Stimulated activated naive B cell treated with anti-CD40 and anti-IgM and Interleukin-4, amounts not matched to agents 10 μg/mL and 1 μg/mL and 100 μg/mL, for 72 hours (primary cell): ENCODE measurements around the gene PLCL1.
A peak's percentile ranks its signal among the peaks of the same experiment; 100 is the strongest.

Experiments used
- ATAC-seq, 2 donors: fragments of 150-1000 bp; cut with Tn5 transposase; replicated peaks; 2 replicates each; pipeline ENCODE4 v1.10.0; 2021; ENCODE audit warnings: moderate library complexity in 1 of 2
- DNase-seq: peaks from one replicate; pipeline ENCODE4 v3.0.0; 2021
- H3K27ac Mint-ChIP-seq: one replicate; pipeline ENCODE4 v1.8.0; 2022; ENCODE audit warnings: mild to moderate bottlenecking, mixed read lengths
- H3K27me3 Mint-ChIP-seq, 2 donors: one replicate each; pipeline ENCODE4 v1.8.0; 2022; ENCODE audit warnings: mixed read lengths in 2 of 2
- H3K36me3 Mint-ChIP-seq, 2 donors: one replicate each; pipeline ENCODE4 v1.8.0; 2022; ENCODE audit warnings: mixed read lengths in 2 of 2, mild to moderate bottlenecking in 1 of 2
- H3K4me1 Mint-ChIP-seq, 2 donors: one replicate each; pipeline ENCODE4 v1.8.0; 2022; ENCODE audit warnings: mixed read lengths in 2 of 2, mild to moderate bottlenecking in 1 of 2
- H3K4me3 Mint-ChIP-seq, 2 donors: one replicate each; pipeline ENCODE4 v1.8.0; 2022; ENCODE audit warnings: mild to moderate bottlenecking in 2 of 2, mixed read lengths in 2 of 2, moderate library complexity in 1 of 2
- H3K9me3 Mint-ChIP-seq, 2 donors: one replicate each; pipeline ENCODE4 v1.8.0; 2022; ENCODE audit warnings: mixed read lengths in 2 of 2, mild to moderate bottlenecking in 1 of 2

The PLCL1 gene

DNA sequence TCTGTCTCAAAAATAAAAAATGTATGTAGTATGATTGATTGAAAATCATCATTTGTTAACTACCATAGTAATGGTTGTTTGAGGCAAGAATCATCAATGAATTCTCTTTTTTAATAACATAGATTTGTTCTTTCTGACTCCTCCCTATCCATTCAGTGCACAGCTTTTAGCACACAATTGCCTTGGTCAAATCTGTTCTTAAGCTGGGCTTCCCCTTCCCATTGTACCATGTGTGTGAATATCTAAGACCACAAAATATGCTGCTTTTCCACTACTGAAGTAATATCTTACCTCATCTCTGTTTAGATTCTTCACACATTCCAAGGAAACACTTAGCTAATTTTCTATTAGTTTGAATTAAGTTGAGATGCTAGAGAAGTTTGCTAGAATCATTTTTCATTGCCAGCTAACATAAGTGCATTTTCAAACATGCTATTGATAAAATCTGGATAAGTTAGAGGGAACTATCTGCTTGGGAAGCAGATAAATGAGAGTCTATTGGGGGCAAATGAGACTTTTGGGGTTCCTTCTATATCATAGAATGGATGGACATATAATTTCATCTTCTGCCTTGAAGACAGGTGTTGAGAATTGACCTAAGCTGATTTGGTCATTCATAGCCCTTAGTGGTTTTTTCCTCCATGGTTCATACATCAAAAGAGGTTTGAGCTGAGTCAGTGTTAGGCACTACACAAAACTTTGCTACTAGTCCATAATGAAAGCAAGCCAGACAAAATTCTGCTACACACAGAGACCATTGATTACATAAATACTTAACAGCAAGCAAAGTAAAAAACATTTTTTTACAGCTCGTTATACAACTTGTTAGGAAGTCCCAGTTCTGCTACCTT, 231.9 kb downstream of the PLCL1 start:
- Mint-ChIP-seq H3K27ac (no peak overlapping the region), H3K9me3 (no peaks in the 10 kb centered on the region), H3K27me3 (no peaks in the 10 kb centered on the region), H3K4me1 (no peaks in the 10 kb centered on the region), H3K4me3 (no peak overlapping the region), H3K36me3 (no peaks in the 10 kb centered on the region)
- DNase-seq (no peak), ATAC-seq (no peak)

- Mint-ChIP-seq H3K27me3 (peaks cover 0 to 3% of the 10 kb centered on the region in 2 donors), H3K4me1 (no peaks in the 10 kb centered on the region), H3K4me3 (no peak overlapping the region), H3K9me3 (no peaks in the 10 kb centered on the region), H3K27ac (no peak overlapping the region), H3K36me3 (no peaks in the 10 kb centered on the region)
- DNase-seq (no peak), ATAC-seq (no peak)
These were observed 236.4 kb downstream of the PLCL1 start for GRCh38 chr2:198040835-198041234.

GRCh38 chr2:198042189-198042588, 237.8 kb downstream of the PLCL1 start:
- Mint-ChIP-seq H3K4me1 (no peaks in the 10 kb centered on the region), H3K27me3 (peaks cover 0 to 3% of the 10 kb centered on the region in 2 donors), H3K9me3 (no peaks in the 10 kb centered on the region), H3K4me3 (no peak overlapping the region), H3K36me3 (no peaks in the 10 kb centered on the region), H3K27ac (no peak overlapping the region)
- ATAC-seq (no peak), DNase-seq (no peak)

DNA sequence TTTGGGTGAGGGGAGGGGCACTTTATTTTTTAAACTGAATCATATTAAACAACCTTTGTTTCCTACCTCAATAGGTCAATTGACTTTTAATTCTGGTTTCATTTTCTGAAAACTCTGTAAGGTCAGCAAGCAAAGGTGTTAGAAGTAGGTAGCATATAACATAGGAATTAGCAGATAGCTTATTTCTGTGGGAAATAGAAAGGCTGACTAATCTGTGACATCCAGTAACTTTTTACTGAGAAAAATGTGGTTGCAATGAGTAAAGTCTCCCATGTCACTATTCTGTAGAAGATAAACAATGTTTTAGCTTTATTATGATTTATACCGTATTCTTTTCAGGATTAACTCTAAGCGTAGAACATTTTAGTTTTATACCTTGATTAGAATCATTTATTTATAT, 240.4 kb downstream of the PLCL1 start:
- H3K36me3 Mint-ChIP-seq = no peaks in the 10 kb centered on the region
- ATAC-seq = no peak
- no peak for DNase-seq
- H3K27me3 Mint-ChIP-seq = peaks cover 0 to 3% of the 10 kb centered on the region in 2 donors
- no peak overlapping the region for H3K27ac Mint-ChIP-seq
- H3K4me3 Mint-ChIP-seq = no peak overlapping the region
- H3K4me1 Mint-ChIP-seq = no peaks in the 10 kb centered on the region
- H3K9me3 Mint-ChIP-seq = no peaks in the 10 kb centered on the region

- DNase-seq = no peak
- Mint-ChIP-seq H3K27ac (no peak overlapping the region), H3K27me3 (peaks cover 0 to 3% of the 10 kb centered on the region in 2 donors), H3K36me3 (no peaks in the 10 kb centered on the region), H3K4me3 (no peak overlapping the region), H3K9me3 (no peaks in the 10 kb centered on the region), H3K4me1 (no peaks in the 10 kb centered on the region)
- ATAC-seq = no peak
These were observed 240.8 kb downstream of the PLCL1 start for GRCh38 chr2:198045227-198045626.

DNA sequence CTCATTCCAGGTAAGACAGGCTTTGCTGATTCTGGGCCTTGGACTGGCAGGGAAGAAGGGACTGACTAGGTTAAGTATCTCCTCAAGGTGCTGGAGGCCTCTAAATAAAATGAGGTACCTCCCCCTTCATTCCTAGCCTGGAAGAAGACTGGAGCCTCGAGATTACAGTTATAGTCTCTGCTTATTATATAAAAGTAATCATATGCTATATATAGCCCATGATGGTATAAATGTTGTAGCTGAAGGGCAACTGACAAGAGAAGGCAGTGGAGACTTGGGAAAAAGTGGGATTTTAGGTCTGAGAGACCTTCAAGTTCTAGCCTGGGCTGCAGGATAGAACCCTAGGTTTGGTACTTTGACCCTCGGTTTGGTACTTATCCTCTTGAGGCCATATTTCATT, 248.3 kb downstream of the PLCL1 start:
- Mint-ChIP-seq H3K36me3 (no peaks in the 10 kb centered on the region), H3K4me3 (no peak overlapping the region), H3K27me3 (peaks cover 0 to 11% of the 10 kb centered on the region in 2 donors), H3K4me1 (no peaks in the 10 kb centered on the region), H3K27ac (no peak overlapping the region), H3K9me3 (peaks cover 0 to 1% of the 10 kb centered on the region in 2 donors)
- ATAC-seq (no peak), DNase-seq (no peak)

GRCh38 chr2:198053148-198053547, 248.8 kb downstream of the PLCL1 start:
- Mint-ChIP-seq H3K4me3 (no peak overlapping the region), H3K36me3 (no peaks in the 10 kb centered on the region), H3K27ac (no peak overlapping the region), H3K4me1 (no peaks in the 10 kb centered on the region), H3K27me3 (peaks cover 0 to 11% of the 10 kb centered on the region in 2 donors), H3K9me3 (peaks cover 0 to 1% of the 10 kb centered on the region in 2 donors)
- no peak for DNase-seq
- no peak for ATAC-seq

DNA sequence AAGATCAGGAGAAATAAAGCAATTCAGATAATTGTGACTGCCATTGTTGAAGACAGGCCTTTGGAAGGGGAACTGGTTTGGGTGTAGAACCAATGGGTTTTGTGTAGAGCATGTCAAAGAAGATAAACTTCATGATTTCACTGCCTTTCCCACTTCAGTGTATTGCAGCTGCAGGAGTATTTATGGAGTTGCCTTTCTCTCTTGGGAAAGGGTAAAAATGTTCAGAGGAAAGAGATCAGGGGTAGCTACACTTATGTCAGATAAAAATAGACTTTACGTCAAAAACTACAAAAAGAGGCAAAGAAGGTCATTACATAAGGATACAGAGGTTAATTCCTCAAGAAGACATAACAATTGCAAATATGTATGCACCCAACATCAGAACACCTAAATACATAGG, 249.4 kb downstream of the PLCL1 start:
- DNase-seq (no peak), ATAC-seq (no peak)
- H3K4me3 Mint-ChIP-seq = no peak overlapping the region
- no peak overlapping the region for H3K27ac Mint-ChIP-seq
- H3K27me3 Mint-ChIP-seq = peaks cover 0 to 11% of the 10 kb centered on the region in 2 donors
- H3K36me3 Mint-ChIP-seq = no peaks in the 10 kb centered on the region
- peaks cover 0 to 1% of the 10 kb centered on the region in 2 donors for H3K9me3 Mint-ChIP-seq
- H3K4me1 Mint-ChIP-seq = no peaks in the 10 kb centered on the region

DNA sequence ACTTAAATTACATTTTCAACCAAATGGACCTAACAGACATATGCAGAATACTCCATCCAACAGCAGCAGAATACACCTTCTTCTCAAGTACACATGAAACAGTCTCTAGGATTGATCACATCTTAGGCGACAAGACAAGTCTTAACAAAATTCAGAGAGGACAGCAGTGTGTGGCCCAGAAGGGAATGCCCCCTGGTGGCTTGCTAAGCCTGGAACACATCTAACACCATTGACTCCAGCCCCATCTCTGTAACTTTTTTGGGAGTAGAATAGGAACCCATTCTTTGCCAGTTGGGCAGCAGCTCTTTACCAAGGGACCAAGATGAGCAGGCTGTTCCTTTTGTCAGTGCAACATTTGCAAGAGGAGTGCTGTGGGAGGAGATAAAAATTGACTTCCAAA, 249.9 kb downstream of the PLCL1 start:
- Mint-ChIP-seq H3K27me3 (peaks cover 0 to 11% of the 10 kb centered on the region in 2 donors), H3K36me3 (no peaks in the 10 kb centered on the region), H3K4me3 (no peak overlapping the region), H3K27ac (no peak overlapping the region), H3K9me3 (peaks cover 0 to 1% of the 10 kb centered on the region in 2 donors), H3K4me1 (no peaks in the 10 kb centered on the region)
- ATAC-seq (peak; percentile 51 to 57), DNase-seq (no peak)

GRCh38 chr2:198055716-198056115, 251.3 kb downstream of the PLCL1 start:
- DNase-seq (no peak), ATAC-seq (no peak)
- Mint-ChIP-seq H3K27me3 (peaks cover 0 to 11% of the 10 kb centered on the region in 2 donors), H3K36me3 (no peaks in the 10 kb centered on the region), H3K4me1 (no peaks in the 10 kb centered on the region), H3K9me3 (peaks cover 0 to 1% of the 10 kb centered on the region in 2 donors), H3K4me3 (no peak overlapping the region), H3K27ac (no peak overlapping the region)

DNA sequence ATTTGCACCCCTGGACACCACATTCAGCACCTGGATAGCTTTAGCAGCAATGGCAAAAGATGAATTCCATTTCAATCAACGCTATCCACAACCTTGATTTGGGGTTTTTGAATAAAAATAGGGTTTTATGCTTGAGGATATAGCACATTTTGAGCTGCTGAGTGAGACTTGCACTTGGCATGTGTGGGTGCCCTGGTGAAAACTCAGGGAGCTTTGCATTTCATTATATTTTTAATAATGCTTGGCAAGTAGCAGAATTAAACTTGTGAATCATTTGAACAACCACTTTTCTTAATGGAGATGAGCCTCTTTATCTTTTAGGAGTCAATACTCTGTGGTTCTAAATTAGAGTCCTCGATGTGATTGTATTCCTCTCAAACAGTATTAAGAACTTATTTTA, 252.4 kb downstream of the PLCL1 start:
- Mint-ChIP-seq H3K4me1 (no peaks in the 10 kb centered on the region), H3K27me3 (peaks cover 0 to 11% of the 10 kb centered on the region in 2 donors), H3K4me3 (no peak overlapping the region)

DNA sequence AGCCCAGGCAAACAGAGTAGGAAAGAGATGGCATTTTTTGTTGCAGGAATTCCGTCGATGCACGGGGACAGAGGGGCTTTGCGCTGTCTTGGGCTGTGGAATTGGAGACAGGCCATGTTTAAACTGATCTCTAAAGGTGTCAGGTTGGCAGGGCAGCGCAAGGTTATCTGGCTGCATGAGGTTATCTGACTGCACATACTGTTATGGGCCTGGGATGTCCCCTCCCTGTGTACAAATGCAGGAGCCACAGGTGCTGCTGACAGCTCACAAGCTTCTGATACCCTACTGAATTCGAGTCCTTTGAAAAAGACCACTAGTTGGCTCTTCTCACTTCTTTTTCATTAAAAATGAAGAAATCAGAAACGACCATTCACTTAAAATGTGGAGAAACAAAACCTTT, 255.4 kb downstream of the PLCL1 start:
- Mint-ChIP-seq H3K27ac (no peak overlapping the region), H3K27me3 (no peaks in the 10 kb centered on the region), H3K4me1 (no peaks in the 10 kb centered on the region), H3K36me3 (no peaks in the 10 kb centered on the region), H3K9me3 (no peaks in the 10 kb centered on the region), H3K4me3 (no peak overlapping the region)
- ATAC-seq = no peak
- DNase-seq = no peak

More for the DNA sequence above, 252.4 kb downstream of the PLCL1 start:
- H3K27ac Mint-ChIP-seq = no peak overlapping the region
- no peak for ATAC-seq
- H3K9me3 Mint-ChIP-seq = peaks cover 0 to 1% of the 10 kb centered on the region in 2 donors
- no peaks in the 10 kb centered on the region for H3K36me3 Mint-ChIP-seq
- no peak for DNase-seq

DNA sequence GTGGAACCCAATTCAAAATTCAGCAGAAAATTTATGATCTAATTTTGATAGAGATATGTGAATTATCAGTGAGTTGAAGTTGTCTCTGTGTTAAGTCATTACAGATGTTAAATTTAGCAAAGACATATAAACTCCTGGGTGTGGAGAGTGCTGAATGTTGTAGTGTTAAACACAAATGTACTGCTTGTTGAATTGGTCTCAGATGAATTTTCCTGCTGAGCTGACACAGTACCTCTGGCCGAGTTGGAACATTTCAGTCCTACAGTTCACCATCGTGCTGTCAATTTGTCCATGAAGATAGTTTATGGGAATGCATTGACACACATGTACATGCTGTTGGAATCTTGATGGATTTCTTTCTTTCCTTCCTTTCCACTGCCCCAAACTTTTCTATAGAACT, 255.9 kb downstream of the PLCL1 start:
- ATAC-seq (no peak), DNase-seq (no peak)
- Mint-ChIP-seq H3K36me3 (no peaks in the 10 kb centered on the region), H3K4me3 (no peak overlapping the region), H3K4me1 (no peaks in the 10 kb centered on the region), H3K9me3 (no peaks in the 10 kb centered on the region), H3K27me3 (no peaks in the 10 kb centered on the region), H3K27ac (no peak overlapping the region)

- H3K4me3 Mint-ChIP-seq = no peak overlapping the region
- no peaks in the 10 kb centered on the region for H3K4me1 Mint-ChIP-seq
- no peak overlapping the region for H3K27ac Mint-ChIP-seq
- no peaks in the 10 kb centered on the region for H3K27me3 Mint-ChIP-seq
- no peaks in the 10 kb centered on the region for H3K9me3 Mint-ChIP-seq
- ATAC-seq (no peak), DNase-seq (no peak)
- H3K36me3 Mint-ChIP-seq = no peaks in the 10 kb centered on the region
These were observed 258.4 kb downstream of the PLCL1 start for GRCh38 chr2:198062826-198063225.

- H3K27ac Mint-ChIP-seq = no peak overlapping the region
- H3K36me3 Mint-ChIP-seq = no peaks in the 10 kb centered on the region
- no peak for ATAC-seq
- DNase-seq = no peak
- no peaks in the 10 kb centered on the region for H3K4me1 Mint-ChIP-seq
- H3K9me3 Mint-ChIP-seq = no peaks in the 10 kb centered on the region
- no peak overlapping the region for H3K4me3 Mint-ChIP-seq
- no peaks in the 10 kb centered on the region for H3K27me3 Mint-ChIP-seq
These were observed 258.8 kb downstream of the PLCL1 start for GRCh38 chr2:198063242-198063641.
